Activated CD8-positive, alpha-beta T cell treated with anti-CD3 and anti-CD28 coated beads, Interleukin-2, amount 10 ng/mL, durations not matched to agents 7 days and 5 days (primary cell): ENCODE measurements around the gene SLC35F5. TPM values are rescaled to one million over a fixed set of nuclear protein-coding genes. Genes with fewer than 3 reads are reported as not detected.
"Not testable (repeated sequence)": the region's sequence is repeated elsewhere in the genome, so short reads cannot be mapped to it uniquely, and the experiment has no call there.

Experiments
- ATAC-seq: fragments of 150-1000 bp; cut with Tn5 transposase; one replicate; pipeline ENCODE4 v1.10.0; 2021; ENCODE audit warnings: moderate library complexity
- CTCF ChIA-PET: fragments of 350-600 bp; sonication (Branson Sonifier 250); formaldehyde crosslinking; loops from one replicate; lab custom pipeline; 2021; ENCODE audit warnings: antibody characterized with exemption; lab: Charles Lee
- POLR2A ChIA-PET: fragments of 350-600 bp; sonication (Branson Sonifier 250); formaldehyde crosslinking; loops from one replicate; lab custom pipeline; 2021; ENCODE audit warnings: antibody characterized with exemption; lab: Charles Lee
- DNase-seq: peaks from one replicate; pipeline ENCODE4 v3.0.0-alpha.2; 2020
- H3K27ac Mint-ChIP-seq: one replicate; pipeline ENCODE4 v1.8.0; 2021; ENCODE audit warnings: mild to moderate bottlenecking, mixed read lengths
- H3K27me3 Mint-ChIP-seq: one replicate; pipeline ENCODE4 v1.8.0; 2021; ENCODE audit warnings: low read depth, mixed read lengths
- H3K36me3 Mint-ChIP-seq: one replicate; pipeline ENCODE4 v1.8.0; 2021; ENCODE audit warnings: low read depth, mixed read lengths
- H3K4me1 Mint-ChIP-seq: one replicate; pipeline ENCODE4 v1.8.0; 2021; ENCODE audit warnings: low read depth, mixed read lengths
- H3K4me3 Mint-ChIP-seq: one replicate; pipeline ENCODE4 v1.8.0; 2021; ENCODE audit warnings: mild to moderate bottlenecking, mixed read lengths
- H3K9me3 Mint-ChIP-seq: one replicate; pipeline ENCODE4 v1.8.0; 2022; ENCODE audit warnings: mixed read lengths; ENCODE audit not compliant: insufficient read depth
- total RNA-seq, 2 experiments: library from RNA; stranded (reverse); gene quantifications; one replicate each; pipeline ENCODE4 v1.2.3, GENCODE V29; 2021

The SLC35F5 gene
- total RNA-seq, 2 experiments from 2014 or later = 16.5 to 17.1 TPM

- ChIA-PET CTCF (interaction anchor here (1.3 kb wide), 1 partner anchor 102 kb away, joined by 4 read pairs; no protein-coding TSS in a partner anchor), POLR2A (interaction anchor here (1.9 kb wide), 1 partner anchor 18 kb away, joined by 5 read pairs; the partner anchor contains the start of gene SLC35F5)
- not testable (repeated sequence) for H3K27me3 Mint-ChIP-seq, H3K9me3 Mint-ChIP-seq, H3K4me3 Mint-ChIP-seq, DNase-seq, H3K4me1 Mint-ChIP-seq, H3K27ac Mint-ChIP-seq, H3K36me3 Mint-ChIP-seq, ATAC-seq
These were observed 18.2 kb upstream of the SLC35F5 start for GRCh38 chr2:113774616-113775015.

DNA sequence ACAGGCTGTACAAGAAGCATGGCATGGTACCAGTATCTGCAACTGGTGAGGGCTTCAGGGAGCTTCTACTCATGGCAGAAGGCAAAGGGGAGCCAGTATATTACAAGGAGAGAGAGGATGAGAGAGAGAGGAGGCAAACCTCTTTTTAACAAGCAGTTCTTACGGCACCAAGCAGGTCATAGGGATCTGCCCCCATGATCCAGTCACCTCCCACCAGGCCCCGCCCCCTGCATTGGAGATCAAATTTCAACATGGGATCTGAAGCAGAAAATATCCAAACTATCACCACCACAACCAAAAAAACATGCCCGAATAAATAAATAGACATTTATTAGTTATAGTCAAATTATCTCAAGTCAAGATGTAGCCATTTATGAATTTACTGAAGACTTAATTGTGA is 14.5 kb upstream of the SLC35F5 start:
- Mint-ChIP-seq H3K4me1 (no peaks in the 10 kb centered on the region), H3K27me3 (no peaks in the 10 kb centered on the region), H3K4me3 (no peak overlapping the region), H3K9me3 (no peaks in the 10 kb centered on the region), H3K36me3 (no peaks in the 10 kb centered on the region), H3K27ac (no peak overlapping the region)
- DNase-seq = no peak
- POLR2A ChIA-PET = no interaction called here
- CTCF ChIA-PET = no interaction called here
- no peak for ATAC-seq

DNA sequence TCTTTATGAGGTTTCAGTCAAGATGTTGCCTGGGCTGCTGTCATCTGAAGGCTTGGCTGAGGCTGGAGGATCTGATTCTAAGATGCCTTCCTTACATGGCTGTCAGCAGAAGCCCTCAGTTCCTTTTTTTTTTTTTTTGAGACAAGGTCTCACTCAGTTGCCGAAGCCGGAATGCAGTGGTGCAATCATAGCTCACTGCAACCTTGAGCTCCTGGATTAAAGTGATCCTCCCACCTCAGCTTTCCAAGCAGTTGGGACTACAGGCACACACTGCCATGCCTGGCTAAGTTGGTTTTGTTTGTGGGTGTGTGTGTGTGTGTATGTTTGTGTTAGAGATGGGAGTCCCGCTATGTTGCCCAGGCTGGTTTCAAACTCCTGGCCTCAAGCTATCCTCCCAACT is 13.1 kb upstream of the SLC35F5 start:
- ATAC-seq = no peak

DNA sequence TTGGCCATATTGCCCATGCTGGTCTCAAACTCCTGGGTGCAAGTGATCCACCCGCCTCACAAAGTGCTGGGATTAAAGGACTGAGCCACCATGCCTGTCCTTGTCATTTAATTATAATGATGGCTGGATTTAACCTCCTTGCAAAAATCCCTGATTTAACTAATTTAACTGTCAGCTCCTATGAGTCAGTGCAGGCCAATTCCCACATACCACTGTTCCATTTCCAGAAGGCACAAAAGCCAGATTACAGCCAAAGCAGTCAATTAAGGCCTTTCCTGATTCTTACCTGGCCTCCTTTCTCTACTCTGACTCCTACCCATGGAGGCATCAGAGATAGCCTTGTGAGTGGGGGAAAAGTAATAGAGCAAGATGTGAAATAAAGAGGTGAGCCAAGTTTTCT is 12.3 kb upstream of the SLC35F5 start:
- H3K4me3 Mint-ChIP-seq = no peak overlapping the region
- no peaks in the 10 kb centered on the region for H3K9me3 Mint-ChIP-seq
- no peaks in the 10 kb centered on the region for H3K27me3 Mint-ChIP-seq
- no peaks in the 10 kb centered on the region for H3K4me1 Mint-ChIP-seq
- no peak overlapping the region for H3K27ac Mint-ChIP-seq
- DNase-seq (no peak), ATAC-seq (no peak)
- ChIA-PET POLR2A (interaction anchor here (1.1 kb wide), 1 partner anchor 12 kb away, joined by 3 read pairs; the partner anchor contains the start of gene SLC35F5), CTCF (interaction anchor here (0.6 kb wide), 1 partner anchor 25 kb away, joined by 3 read pairs; no protein-coding TSS in a partner anchor)
- no peaks in the 10 kb centered on the region for H3K36me3 Mint-ChIP-seq

More for the DNA sequence above, 13.1 kb upstream of the SLC35F5 start:
- H3K27ac Mint-ChIP-seq = no peak overlapping the region
- H3K9me3 Mint-ChIP-seq = no peaks in the 10 kb centered on the region
- H3K36me3 Mint-ChIP-seq = no peaks in the 10 kb centered on the region
- no peak overlapping the region for H3K4me3 Mint-ChIP-seq
- no peaks in the 10 kb centered on the region for H3K4me1 Mint-ChIP-seq
- POLR2A ChIA-PET = interaction anchor here (1.1 kb wide), 1 partner anchor 13 kb away, joined by 3 read pairs; the partner anchor contains the start of gene SLC35F5
- no peak for DNase-seq
- H3K27me3 Mint-ChIP-seq = no peaks in the 10 kb centered on the region
- CTCF ChIA-PET = interaction anchor here (0.6 kb wide), 1 partner anchor 24 kb away, joined by 3 read pairs; no protein-coding TSS in a partner anchor

DNA sequence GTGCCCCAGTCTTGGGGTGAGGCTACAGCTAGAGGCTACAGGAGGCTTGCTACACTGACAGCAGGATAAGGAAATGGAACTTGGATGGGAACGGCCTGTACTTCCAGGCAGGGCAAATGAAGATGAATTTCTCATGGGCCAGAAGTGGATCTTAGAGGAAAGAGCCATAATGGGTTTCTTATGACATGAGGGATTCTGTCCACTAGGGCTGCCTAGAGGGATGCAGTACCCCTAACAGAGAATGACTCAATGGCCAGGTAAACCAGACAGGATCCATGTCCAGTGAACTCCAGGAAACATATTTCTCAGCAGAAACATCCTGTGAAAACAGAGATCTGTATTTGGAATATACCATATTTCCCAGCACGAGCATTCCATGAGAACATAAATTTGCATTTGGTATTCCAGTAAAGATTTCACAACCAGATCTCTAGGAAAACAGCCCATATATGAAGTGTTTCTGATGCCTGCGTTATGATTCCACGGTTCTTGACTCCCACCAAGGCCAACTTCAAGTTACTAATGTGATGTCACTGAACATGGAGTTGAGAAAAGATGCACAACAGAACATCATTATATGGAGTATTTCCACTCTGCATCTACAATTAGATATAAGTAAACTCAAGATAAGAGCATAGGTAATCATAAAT is 11.5 kb upstream of the SLC35F5 start:
- ChIA-PET CTCF (no interaction called here), POLR2A (no interaction called here)
- no peaks in the 10 kb centered on the region for H3K9me3 Mint-ChIP-seq
- no peaks in the 10 kb centered on the region for H3K27me3 Mint-ChIP-seq
- ATAC-seq (no peak), DNase-seq (no peak)
- no peaks in the 10 kb centered on the region for H3K36me3 Mint-ChIP-seq
- no peak overlapping the region for H3K27ac Mint-ChIP-seq
- H3K4me3 Mint-ChIP-seq = no peak overlapping the region
- H3K4me1 Mint-ChIP-seq = no peaks in the 10 kb centered on the region

DNA sequence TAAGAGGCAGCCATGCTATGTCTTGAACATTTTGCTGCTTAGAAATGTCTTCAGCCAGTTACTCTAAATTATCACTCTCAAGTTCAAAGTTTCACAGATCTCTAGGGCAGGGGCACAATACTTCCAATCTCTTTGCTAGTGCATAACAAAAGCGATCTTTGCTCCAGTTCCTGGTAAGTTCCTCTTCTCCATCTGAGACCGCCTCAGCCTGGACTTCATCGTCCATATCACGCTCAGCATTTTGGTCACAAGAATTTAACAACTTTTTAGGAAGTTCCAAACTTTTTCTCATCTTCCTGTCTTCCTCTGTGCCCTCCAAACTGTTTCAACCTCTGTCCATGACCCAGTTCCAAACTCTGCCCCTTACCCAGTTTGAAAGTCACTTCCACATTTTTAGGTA is 8.8 kb upstream of the SLC35F5 start:
- Mint-ChIP-seq H3K36me3 (no peaks in the 10 kb centered on the region), H3K27me3 (peaks cover 2% of the 10 kb centered on the region), H3K9me3 (no peaks in the 10 kb centered on the region), H3K4me1 (no peaks in the 10 kb centered on the region), H3K4me3 (no peak overlapping the region), H3K27ac (no peak overlapping the region)
- DNase-seq (no peak), ATAC-seq (no peak)
- POLR2A ChIA-PET = no interaction called here
- CTCF ChIA-PET = no interaction called here

DNA sequence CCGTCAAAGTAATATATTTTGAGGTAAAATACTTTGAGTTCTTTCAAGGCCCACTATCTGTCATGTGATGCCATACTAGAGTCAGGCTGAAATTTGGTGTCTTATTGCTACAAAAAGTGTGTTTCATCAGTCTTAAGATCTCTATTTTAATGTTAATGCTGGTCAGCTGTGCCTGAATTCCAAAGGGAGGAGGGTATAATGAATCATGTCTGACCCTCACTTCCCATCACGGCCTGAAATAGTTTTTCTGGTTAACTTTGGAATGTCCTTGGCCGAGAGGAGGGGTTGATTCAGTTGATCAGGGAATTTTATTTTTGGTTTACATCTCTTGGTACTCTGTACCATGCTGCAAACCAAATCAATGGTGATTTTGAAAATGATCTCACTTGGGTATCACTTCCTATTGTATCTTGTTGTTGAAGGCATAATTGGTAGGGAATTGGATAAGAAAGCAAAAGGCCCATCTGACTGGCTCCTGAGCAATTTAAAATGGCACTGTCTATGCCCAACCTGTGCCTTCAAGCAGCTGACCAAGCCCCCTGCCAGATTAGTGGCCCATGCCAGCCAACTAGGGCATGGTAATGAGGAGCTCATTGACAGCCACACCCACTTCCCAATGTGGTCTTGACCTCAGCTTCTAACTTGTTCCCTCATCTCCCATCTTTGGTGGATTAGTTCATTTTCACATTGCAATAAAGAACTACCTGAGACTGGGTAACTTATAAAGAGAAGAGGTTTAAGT is 6.1 kb upstream of the SLC35F5 start:
- no peak overlapping the region for H3K4me3 Mint-ChIP-seq
- POLR2A ChIA-PET = no interaction called here
- no peak for ATAC-seq
- no peaks in the 10 kb centered on the region for H3K9me3 Mint-ChIP-seq
- CTCF ChIA-PET = no interaction called here
- H3K27me3 Mint-ChIP-seq = peaks cover 2% of the 10 kb centered on the region
- no peak overlapping the region for H3K27ac Mint-ChIP-seq
- peaks cover 6% of the 10 kb centered on the region for H3K4me1 Mint-ChIP-seq
- H3K36me3 Mint-ChIP-seq = no peaks in the 10 kb centered on the region
- DNase-seq = no peak

DNA sequence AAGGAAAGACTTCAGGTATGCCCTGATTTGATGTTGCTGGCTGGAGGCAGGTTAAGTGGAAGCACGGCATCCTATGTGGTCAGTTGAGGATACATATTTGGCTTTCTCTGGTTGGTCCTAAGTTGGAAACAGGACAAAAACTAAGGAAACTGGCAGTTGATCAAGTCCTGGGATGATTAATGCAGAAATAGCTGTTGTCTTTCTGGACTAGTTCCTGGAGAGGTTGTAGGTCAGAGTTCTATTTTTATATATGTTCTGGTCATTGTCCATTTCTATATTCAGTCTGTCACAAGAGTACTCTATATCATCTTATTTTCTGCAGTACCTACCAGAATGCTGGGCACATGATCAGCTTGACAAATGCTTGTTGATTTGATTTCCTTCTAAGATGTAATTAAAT is 4.0 kb upstream of the SLC35F5 start:
- DNase-seq (no peak), ATAC-seq (no peak)
- H3K36me3 Mint-ChIP-seq = no peaks in the 10 kb centered on the region
- no peak overlapping the region for H3K4me3 Mint-ChIP-seq
- ChIA-PET CTCF (no interaction called here), POLR2A (no interaction called here)
- peaks cover 10% of the 10 kb centered on the region for H3K4me1 Mint-ChIP-seq
- H3K27me3 Mint-ChIP-seq = peaks cover 2% of the 10 kb centered on the region
- H3K27ac Mint-ChIP-seq = no peak overlapping the region
- no peaks in the 10 kb centered on the region for H3K9me3 Mint-ChIP-seq

- Mint-ChIP-seq H3K27ac (peak overlapping the region; percentile 99), H3K27me3 (peaks cover 2% of the 10 kb centered on the region), H3K9me3 (no peaks in the 10 kb centered on the region), H3K36me3 (peaks cover 10% of the 10 kb centered on the region), H3K4me3 (peak overlapping the region; percentile 93), H3K4me1 (peaks cover 28% of the 10 kb centered on the region)
- DNase-seq = peak; percentile 33
- ChIA-PET POLR2A (interaction anchor here (0.7 to 3.0 kb wide), 26 partner anchors 9 to 203 kb away, joined by 3 to 47 read pairs (median 4); partner anchors contain the start of gene ACTR3), CTCF (interaction anchor here (0.6 to 2.3 kb wide), 6 partner anchors 13 to 223 kb away, joined by 3 to 7 read pairs (median 4); no protein-coding TSS in a partner anchor)
- ATAC-seq = peak; percentile 6
These were observed 756 bp upstream of the SLC35F5 start for GRCh38 chr2:113757138-113757657.

DNA sequence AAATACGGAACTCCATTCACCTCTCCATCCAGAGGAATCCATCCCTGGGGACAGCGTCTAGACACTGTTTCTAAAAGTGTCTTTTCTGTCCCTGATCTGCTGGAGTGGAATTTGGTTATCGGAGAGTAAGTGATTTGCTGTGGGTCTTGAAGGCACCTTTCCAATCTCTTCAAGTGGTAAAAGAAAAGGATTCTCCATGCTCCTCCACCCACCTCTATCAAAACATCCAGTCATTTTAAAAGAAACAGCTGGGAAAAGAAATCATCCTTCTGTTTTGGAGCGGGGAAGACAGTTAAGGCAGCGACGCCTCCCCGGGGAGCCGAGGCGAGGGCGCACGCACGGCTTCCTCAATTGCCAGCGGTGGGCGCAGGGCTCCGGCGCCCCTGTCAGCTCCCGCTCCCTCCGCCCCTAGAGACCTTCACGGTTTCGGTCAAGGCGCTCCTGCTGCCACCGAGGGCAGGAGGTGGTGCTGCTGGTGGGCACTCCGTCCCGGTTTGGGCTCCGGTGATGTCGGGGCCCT is 547 bp downstream of the SLC35F5 start:
- ChIA-PET POLR2A (interaction anchor here (0.6 to 3.0 kb wide), 18 partner anchors 8 to 204 kb away, joined by 3 to 47 read pairs (median 4); partner anchors contain the start of gene ACTR3), CTCF (interaction anchor here (0.8 to 2.3 kb wide), 7 partner anchors 12 to 223 kb away, joined by 3 to 7 read pairs (median 5); no protein-coding TSS in a partner anchor)
- DNase-seq (peak; percentile 57), ATAC-seq (peak; percentile 57)
- Mint-ChIP-seq H3K27ac (peak overlapping the region; percentile 99), H3K4me1 (peaks cover 28% of the 10 kb centered on the region), H3K9me3 (no peaks in the 10 kb centered on the region), H3K36me3 (peaks cover 15% of the 10 kb centered on the region), H3K4me3 (peak overlapping the region; percentile 93), H3K27me3 (peaks cover 2% of the 10 kb centered on the region)

GRCh38 chr2:113755035-113755834 is 1.2 kb downstream of the SLC35F5 start:
- peak overlapping the region; percentile 93 for H3K4me3 Mint-ChIP-seq
- H3K27me3 Mint-ChIP-seq = no peaks in the 10 kb centered on the region
- H3K36me3 Mint-ChIP-seq = peaks cover 22% of the 10 kb centered on the region
- ChIA-PET POLR2A (interaction anchor here (1.7 to 3.0 kb wide), 3 partner anchors 55 to 139 kb away, joined by 8 to 47 read pairs (median 10); partner anchors contain the start of gene ACTR3), CTCF (interaction anchor here (0.8 to 2.3 kb wide), 5 partner anchors 11 to 224 kb away, joined by 3 to 7 read pairs (median 6); no protein-coding TSS in a partner anchor)
- no peak for ATAC-seq
- no peaks in the 10 kb centered on the region for H3K9me3 Mint-ChIP-seq
- peaks cover 28% of the 10 kb centered on the region for H3K4me1 Mint-ChIP-seq
- no peak for DNase-seq
- peak overlapping the region; percentile 99 for H3K27ac Mint-ChIP-seq
